Hepatocyte (in vitro differentiated cells): ENCODE measurements around the gene SLC13A3. TPM values are rescaled to one million over a fixed set of nuclear protein-coding genes. Genes with fewer than 3 reads are reported as not detected.

Source experiments
- DNase-seq: peaks from one replicate; pipeline ENCODE4 v3.0.0-alpha.2; 2016; ENCODE audit warnings: low spot score
- H2AFZ ChIP-seq: fragments of 200-600 bp; sonication (generic); 2 replicates; pipeline ENCODE4 v1.6.0; 2016; ENCODE audit warnings: antibody characterized with exemption, mild to moderate bottlenecking
- H3K27ac ChIP-seq: fragments of 200-600 bp; sonication (generic); 2 replicates; pipeline ENCODE4 v1.5.1; 2016; ENCODE audit warnings: mild to moderate bottlenecking
- H3K27me3 ChIP-seq: fragments of 200-600 bp; sonication (generic); 2 replicates; pipeline ENCODE4 v1.6.1; 2016
- H3K36me3 ChIP-seq: fragments of 200-600 bp; sonication (generic); replicated peaks from 2 replicates; pipeline ENCODE4 v1.5.1; 2016; ENCODE audit warnings: low read depth; ENCODE audit not compliant: insufficient read depth
- H3K4me1 ChIP-seq: fragments of 200-600 bp; sonication (generic); 2 replicates; pipeline ENCODE4 v1.5.1; 2016; ENCODE audit warnings: mild to moderate bottlenecking, moderate library complexity; ENCODE audit not compliant: insufficient read depth
- H3K4me2 ChIP-seq: fragments of 200-600 bp; sonication (generic); 2 replicates; pipeline ENCODE4 v1.6.0; 2016
- H3K4me3 ChIP-seq: fragments of 200-600 bp; sonication (generic); 2 replicates; pipeline ENCODE4 v1.5.1; 2016; ENCODE audit warnings: mild to moderate bottlenecking
- H3K79me2 ChIP-seq: fragments of 200-600 bp; sonication (generic); 2 replicates; pipeline ENCODE4 v1.6.0; 2017; ENCODE audit warnings: mild to moderate bottlenecking
- H3K9me2 ChIP-seq: fragments of 200-600 bp; sonication (generic); replicated peaks from 2 replicates; pipeline ENCODE4 v1.6.0; 2017; ENCODE audit warnings: mild to moderate bottlenecking; ENCODE audit not compliant: insufficient read depth
- H3K9me3 ChIP-seq: fragments of 200-600 bp; sonication (generic); 2 replicates; pipeline ENCODE4 v1.5.1; 2016; ENCODE audit warnings: low read depth, mild to moderate bottlenecking
- H4K20me1 ChIP-seq: fragments of 200-600 bp; sonication (generic); 2 replicates; pipeline ENCODE4 v1.6.0; 2016; ENCODE audit warnings: mild to moderate bottlenecking; ENCODE audit not compliant: insufficient read depth, poor library complexity, severe bottlenecking
- CTCF ChIP-seq: fragments of 200-600 bp; sonication (generic); IDR thresholded peaks from 2 replicates; pipeline ENCODE4 v1.5.1; 2016; ENCODE audit warnings: antibody characterized with exemption, mild to moderate bottlenecking; ENCODE audit not compliant: poor library complexity
- EZH2 ChIP-seq: fragments of 200-600 bp; sonication (generic); IDR thresholded peaks from 2 replicates; pipeline ENCODE4 v1.6.1; 2016; ENCODE audit warnings: antibody characterized with exemption, mild to moderate bottlenecking, borderline replicate concordance
- EZH2phosphoT487 ChIP-seq: fragments of 200-600 bp; sonication (generic); IDR thresholded peaks from one replicate; pipeline ENCODE4 v1.6.1; 2018; ENCODE audit warnings: antibody characterized with exemption, mild to moderate bottlenecking, low read depth, moderate library complexity; ENCODE audit not compliant: unreplicated experiment, severe bottlenecking
- WGBS: methylation state at CpG from one replicate; pipeline ENCODE4 v1.1.6; 2016; ENCODE audit warnings: low lambda C conversion rate; ENCODE audit errors: missing lambda C conversion rate; 5-methylcytosine and 5-hydroxymethylcytosine counted together
- polyA plus RNA-seq: library from polyadenylated mRNA; unstranded; fragments of >200 nt; fragmentation: Nextera tagmentation; extraction: Ambion mirVana; gene quantifications from 2 replicates; pipeline ENCODE4 v1.2.1, GENCODE V29; 2016
- total RNA-seq: library from RNA; depleted of rRNA; stranded (reverse); fragments of >200 nt; gene quantifications from 2 replicates; pipeline ENCODE4 v1.2.3, GENCODE V29; 2014

Gene SLC13A3
- total and polyA plus RNA-seq, 2 experiments from 2014 or later, result 1.8 to 9.4 TPM

DNA sequence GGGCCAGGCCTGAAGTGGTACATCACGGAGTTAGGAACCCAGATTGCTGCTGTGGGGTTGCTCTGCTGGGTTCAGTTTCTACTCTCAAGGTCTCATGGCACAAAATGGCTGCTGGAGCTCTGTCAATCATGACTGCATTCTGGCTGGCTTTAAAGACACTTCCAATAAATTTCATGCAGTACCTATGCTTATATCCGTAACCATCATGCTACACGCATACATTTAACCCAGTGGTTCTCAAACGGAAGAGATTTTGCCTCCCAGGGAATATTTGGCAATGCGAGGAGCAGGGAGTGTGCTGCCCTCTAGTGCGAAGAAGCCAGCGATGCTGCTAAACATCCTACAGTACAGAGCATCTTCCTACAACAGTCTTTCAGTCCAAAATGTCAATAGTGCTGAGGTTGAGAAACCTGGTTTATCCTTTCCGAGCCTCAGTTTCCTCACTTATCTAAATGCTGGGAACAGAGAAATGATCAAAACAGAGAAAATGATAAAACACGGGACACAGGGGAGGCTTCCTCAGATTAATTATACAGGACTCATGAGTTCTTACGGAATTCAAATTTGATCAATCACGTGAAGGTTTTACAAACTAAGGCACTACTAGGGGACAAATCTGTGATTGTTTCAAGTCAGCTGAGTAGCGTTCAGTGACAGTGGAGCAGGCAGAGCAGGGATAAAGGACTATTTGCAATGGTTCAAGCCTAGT is 48.5 kb upstream of the SLC13A3 start:
- 51% methylated on average over 12 of the region's 12 CpGs for WGBS
- Histone ChIP-seq H4K20me1 (no peaks in the 10 kb centered on the region), H3K36me3 (no peaks in the 10 kb centered on the region), H3K27ac (no peak overlapping the region), H3K4me2 (no peak overlapping the region), H3K9me2 (no peaks in the 10 kb centered on the region), H3K9me3 (no peaks in the 10 kb centered on the region), H3K4me1 (peaks cover 5% of the 10 kb centered on the region), H3K27me3 (no peaks in the 10 kb centered on the region), H3K79me2 (no peaks in the 10 kb centered on the region), H3K4me3 (no peak overlapping the region), H2AFZ (no peak overlapping the region)
- TF ChIP-seq EZH2 (no peak), EZH2phosphoT487 (no peak), CTCF (peak; percentile 50)
- peak; percentile 40 for DNase-seq

GRCh38 chr20:46698788-46699187 is 47.5 kb upstream of the SLC13A3 start:
- no peak for DNase-seq
- 94% methylated on average over 2 of the region's 2 CpGs for WGBS
- H3K9me3 ChIP-seq, result no peaks in the 10 kb centered on the region
- no peak overlapping the region for H3K27ac ChIP-seq
- H3K4me3 ChIP-seq, result no peak overlapping the region
- no peaks in the 10 kb centered on the region for H3K36me3 ChIP-seq
- H3K4me1 ChIP-seq, result peaks cover 5% of the 10 kb centered on the region
- no peaks in the 10 kb centered on the region for H3K27me3 ChIP-seq
- no peak for TF ChIP-seq CTCF
- no peak for TF ChIP-seq EZH2
- TF ChIP-seq EZH2phosphoT487, result no peak
- H2AFZ ChIP-seq, result no peak overlapping the region
- H3K79me2 ChIP-seq, result no peaks in the 10 kb centered on the region
- H3K4me2 ChIP-seq, result no peak overlapping the region
- no peaks in the 10 kb centered on the region for H4K20me1 ChIP-seq
- no peaks in the 10 kb centered on the region for H3K9me2 ChIP-seq

GRCh38 chr20:46696791-46697279 is 45.6 kb upstream of the SLC13A3 start:
- H3K4me3 ChIP-seq, result no peak overlapping the region
- H4K20me1 ChIP-seq, result no peaks in the 10 kb centered on the region
- H3K36me3 ChIP-seq, result no peaks in the 10 kb centered on the region
- TF ChIP-seq EZH2phosphoT487, result no peak
- TF ChIP-seq EZH2, result no peak
- TF ChIP-seq CTCF, result no peak
- no peak overlapping the region for H3K4me2 ChIP-seq
- H3K79me2 ChIP-seq, result no peaks in the 10 kb centered on the region
- no peaks in the 10 kb centered on the region for H3K9me3 ChIP-seq
- WGBS, result 92% methylated on average over 3 of the region's 3 CpGs
- H3K4me1 ChIP-seq, result peaks cover 5% of the 10 kb centered on the region
- H2AFZ ChIP-seq, result no peak overlapping the region
- H3K27ac ChIP-seq, result no peak overlapping the region
- no peaks in the 10 kb centered on the region for H3K27me3 ChIP-seq
- no peak for DNase-seq
- H3K9me2 ChIP-seq, result no peaks in the 10 kb centered on the region
